CD4-positive, alpha-beta T cell (primary cell): ENCODE measurements around the gene ACE2. TPM values are rescaled to one million over a fixed set of nuclear protein-coding genes. Genes with fewer than 3 reads are reported as not detected.

ENCODE experiments used
- ATAC-seq: fragments of 200-7000 bp; cut with Tn5 transposase; one replicate; pipeline ENCODE4 v1.10.0; 2022; ENCODE audit warnings: mild to moderate bottlenecking; ENCODE audit not compliant: poor library complexity
- CTCF ChIA-PET: fragments of 350-600 bp; sonication (Branson Sonifier 250); formaldehyde crosslinking; loops from one replicate; lab custom pipeline; 2021; ENCODE audit warnings: antibody characterized with exemption, inconsistent platforms; lab: Charles Lee
- POLR2A ChIA-PET: fragments of 350-600 bp; sonication (Branson Sonifier 250); formaldehyde crosslinking; loops from one replicate; lab custom pipeline; 2021; ENCODE audit warnings: antibody characterized with exemption, inconsistent platforms; lab: Charles Lee
- DNase-seq, 14 experiments: peaks; one replicate each; pipeline ENCODE4 v3.0.0-alpha.2; 2013 to 2020; ENCODE audit warnings: mixed read lengths in 2 of 14
- H3K27ac ChIP-seq, 2 donors: one replicate each; pipeline versions ENCODE4 v1.5.1 to v1.7.0; 2013; ENCODE audit warnings: low read length in 2 of 2, low read depth in 1 of 2, mild to moderate bottlenecking in 1 of 2
- H3K27me3 ChIP-seq, 2 experiments: 1 replicate in 1 of 2; 2 replicates in 1 of 2; pipeline versions ENCODE4 v1.6.1 to v1.7.0; 2013; ENCODE audit warnings: low read length in 2 of 2, control low read depth in 1 of 2, mild to moderate bottlenecking in 1 of 2, moderate library complexity in 1 of 2; ENCODE audit not compliant: insufficient read depth in 2 of 2, control insufficient read depth in 1 of 2
- H3K36me3 ChIP-seq: one replicate; pipeline ENCODE4 v1.6.1; 2013; ENCODE audit warnings: low read length, control low read depth; ENCODE audit not compliant: insufficient read depth
- H3K4me1 ChIP-seq: one replicate; pipeline ENCODE4 v1.6.1; 2013; ENCODE audit warnings: low read length, control low read depth; ENCODE audit not compliant: insufficient read depth
- H3K4me3 ChIP-seq: one replicate; pipeline ENCODE4 v1.5.1; 2013; ENCODE audit warnings: mild to moderate bottlenecking, low read length, moderate library complexity
- H3K9me3 ChIP-seq, 2 experiments: 1 replicate in 1 of 2; 2 replicates in 1 of 2; pipeline versions ENCODE4 v1.6.1 to v1.7.0; 2013; ENCODE audit warnings: low read length in 2 of 2, mild to moderate bottlenecking in 2 of 2, control low read depth in 1 of 2, moderate library complexity in 1 of 2; ENCODE audit not compliant: control insufficient read depth in 1 of 2, insufficient read depth in 1 of 2
- H3K27ac Mint-ChIP-seq: one replicate; pipeline ENCODE4 v1.8.0; 2020; ENCODE audit warnings: mixed read lengths
- H3K27me3 Mint-ChIP-seq: one replicate; pipeline ENCODE4 v1.8.0; 2021; ENCODE audit warnings: mixed read lengths
- H3K36me3 Mint-ChIP-seq: one replicate; pipeline ENCODE4 v1.8.0; 2021; ENCODE audit warnings: low read depth, mixed read lengths
- H3K4me1 Mint-ChIP-seq: one replicate; pipeline ENCODE4 v1.8.0; 2021; ENCODE audit warnings: low read depth, mixed read lengths
- H3K4me3 Mint-ChIP-seq: one replicate; pipeline ENCODE4 v1.8.0; 2020; ENCODE audit warnings: mild to moderate bottlenecking, mixed read lengths
- H3K9me3 Mint-ChIP-seq: one replicate; pipeline ENCODE4 v1.8.0; 2020; ENCODE audit warnings: mixed read lengths
- intact Hi-C, 2 experiments: fragments of 100-400 bp; cut with DNase I in 1 of 2; cut with micrococcal nuclease in 1 of 2; formaldehyde crosslinking; loops; one replicate each; pipeline versions ENCODE4 v1.15.1 to v1.9.0; 2023 to 2025; cut with DNase I, micrococcal nuclease
- total RNA-seq, 174 experiments: library from RNA in 2 of 174; stranded (reverse) in 2 of 174; gene quantifications; one replicate each; pipeline ENCODE4 v1.2.3 and lab custom pipeline; 2021 to 2026
- TF ChIP-seq, protein P1 (sequence below): fragments of 200-600 bp; IDR thresholded peaks from one replicate; pipeline ENCODE4 v1.8.0; 2022; ENCODE audit warnings: antibody characterized with exemption, mild to moderate bottlenecking

Gene ACE2
- total RNA-seq, 2 experiments from 2014 or later: not detected

DNA sequence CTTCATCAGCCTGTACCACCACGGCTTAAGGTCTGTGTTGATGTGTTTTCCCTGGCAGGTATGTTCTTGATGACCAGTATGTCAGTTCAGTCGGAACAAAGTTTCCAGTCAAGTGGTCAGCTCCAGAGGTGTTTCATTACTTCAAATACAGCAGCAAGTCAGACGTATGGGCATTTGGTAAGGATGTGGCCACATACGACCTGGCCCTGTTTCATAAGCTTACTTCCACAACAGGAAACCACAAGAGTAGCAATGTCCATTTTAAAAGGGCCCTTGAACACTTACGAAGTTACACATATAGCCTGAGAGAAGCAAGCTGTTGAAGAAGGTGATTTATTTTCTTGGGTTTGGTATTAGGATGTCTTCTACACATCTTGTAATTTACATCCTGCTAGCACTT, 54.0 kb downstream of the ACE2 start:
- Mint-ChIP-seq H3K4me1 (no peaks in the 10 kb centered on the region), H3K27ac (no peak overlapping the region), H3K9me3 (no peaks in the 10 kb centered on the region), H3K27me3 (no peaks in the 10 kb centered on the region), H3K4me3 (no peak overlapping the region), H3K36me3 (no peaks in the 10 kb centered on the region)
- ATAC-seq (no peak), DNase-seq (no peak)
- Histone ChIP-seq H3K27me3 (peaks cover 0 to 3% of the 10 kb centered on the region in 2 experiments), H3K36me3 (no peaks in the 10 kb centered on the region), H3K27ac (no peak overlapping the region), H3K4me3 (no peak overlapping the region), H3K4me1 (no peaks in the 10 kb centered on the region), H3K9me3 (no peaks in the 10 kb centered on the region)
- POLR2A ChIA-PET: no interaction called here
- intact Hi-C loops: no loop called here
- TF ChIP-seq, protein P1, sequence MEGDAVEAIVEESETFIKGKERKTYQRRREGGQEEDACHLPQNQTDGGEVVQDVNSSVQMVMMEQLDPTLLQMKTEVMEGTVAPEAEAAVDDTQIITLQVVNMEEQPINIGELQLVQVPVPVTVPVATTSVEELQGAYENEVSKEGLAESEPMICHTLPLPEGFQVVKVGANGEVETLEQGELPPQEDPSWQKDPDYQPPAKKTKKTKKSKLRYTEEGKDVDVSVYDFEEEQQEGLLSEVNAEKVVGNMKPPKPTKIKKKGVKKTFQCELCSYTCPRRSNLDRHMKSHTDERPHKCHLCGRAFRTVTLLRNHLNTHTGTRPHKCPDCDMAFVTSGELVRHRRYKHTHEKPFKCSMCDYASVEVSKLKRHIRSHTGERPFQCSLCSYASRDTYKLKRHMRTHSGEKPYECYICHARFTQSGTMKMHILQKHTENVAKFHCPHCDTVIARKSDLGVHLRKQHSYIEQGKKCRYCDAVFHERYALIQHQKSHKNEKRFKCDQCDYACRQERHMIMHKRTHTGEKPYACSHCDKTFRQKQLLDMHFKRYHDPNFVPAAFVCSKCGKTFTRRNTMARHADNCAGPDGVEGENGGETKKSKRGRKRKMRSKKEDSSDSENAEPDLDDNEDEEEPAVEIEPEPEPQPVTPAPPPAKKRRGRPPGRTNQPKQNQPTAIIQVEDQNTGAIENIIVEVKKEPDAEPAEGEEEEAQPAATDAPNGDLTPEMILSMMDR: no peak
- CTCF ChIA-PET: no interaction called here

DNA sequence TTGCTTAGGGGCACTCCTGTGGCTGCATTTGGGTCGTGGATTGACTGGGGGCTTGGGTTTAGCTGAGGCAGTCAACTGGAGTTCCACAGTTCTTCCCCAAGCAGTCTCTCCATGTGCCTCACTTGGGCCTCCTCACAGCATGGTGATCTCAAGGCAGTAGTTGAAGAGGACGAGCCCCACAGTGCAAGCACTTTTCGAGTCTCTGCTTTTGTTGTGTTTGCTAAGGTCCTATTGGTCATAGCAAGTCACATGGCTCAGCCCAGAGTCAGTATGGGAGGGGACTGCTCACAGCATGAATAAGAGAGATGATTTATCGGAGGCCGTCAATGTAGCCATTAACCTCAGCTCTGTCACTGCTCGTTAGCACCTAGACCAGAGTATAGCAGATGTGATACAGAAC, 70.4 kb downstream of the ACE2 start:
- Histone ChIP-seq H3K36me3 (no peaks in the 10 kb centered on the region), H3K9me3 (no peaks in the 10 kb centered on the region), H3K27me3 (no peaks in the 10 kb centered on the region), H3K4me1 (no peaks in the 10 kb centered on the region), H3K4me3 (no peak overlapping the region), H3K27ac (no peak overlapping the region)
- ChIA-PET POLR2A (no interaction called here), CTCF (no interaction called here)
- TF ChIP-seq, protein P1: no peak
- Mint-ChIP-seq H3K4me1 (no peaks in the 10 kb centered on the region), H3K9me3 (no peaks in the 10 kb centered on the region), H3K36me3 (no peaks in the 10 kb centered on the region), H3K27ac (no peak overlapping the region), H3K27me3 (peaks cover 14% of the 10 kb centered on the region), H3K4me3 (no peak overlapping the region)
- DNase-seq (no peak), ATAC-seq (no peak)
- intact Hi-C loops: no loop called here

DNA sequence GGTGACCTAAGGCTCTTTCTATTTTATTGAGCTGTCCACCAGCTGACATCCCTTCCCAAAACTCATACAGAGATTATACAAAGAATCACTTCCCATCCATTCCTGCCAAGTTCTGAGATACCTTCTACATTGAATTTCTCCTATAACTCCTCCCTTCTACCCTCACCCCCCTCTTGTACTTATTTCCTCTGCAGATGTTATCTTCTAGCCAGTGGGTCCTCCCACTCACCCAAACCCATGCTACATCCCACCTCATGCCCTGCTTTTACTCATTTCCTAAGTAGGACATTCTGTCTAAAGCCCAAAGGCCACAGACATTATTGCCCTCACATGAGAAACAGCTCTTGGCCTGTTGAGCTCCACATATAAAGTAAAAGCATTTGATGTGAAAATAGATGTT, 71.6 kb downstream of the ACE2 start:
- Histone ChIP-seq H3K36me3 (no peaks in the 10 kb centered on the region), H3K4me3 (no peak overlapping the region), H3K27ac (no peak overlapping the region), H3K4me1 (no peaks in the 10 kb centered on the region), H3K27me3 (no peaks in the 10 kb centered on the region), H3K9me3 (no peaks in the 10 kb centered on the region)
- Mint-ChIP-seq H3K27ac (no peak overlapping the region), H3K9me3 (no peaks in the 10 kb centered on the region), H3K4me3 (no peak overlapping the region), H3K36me3 (no peaks in the 10 kb centered on the region), H3K27me3 (peaks cover 14% of the 10 kb centered on the region), H3K4me1 (no peaks in the 10 kb centered on the region)
- intact Hi-C loops: no loop called here
- ATAC-seq (no peak), DNase-seq (no peak)
- ChIA-PET CTCF (interaction anchor here (0.6 kb wide), 1 partner anchor 30 kb away, joined by 4 read pairs; no protein-coding TSS in a partner anchor), POLR2A (no interaction called here)
- TF ChIP-seq, protein P1: no peak
